Astrocyte (in vitro differentiated cells and primary cell): ENCODE results near the gene ABHD13. TPM values are rescaled to one million over a fixed set of nuclear protein-coding genes. Genes with fewer than 3 reads are reported as not detected.
"Not testable (repeated sequence)": the region's sequence is repeated elsewhere in the genome, so short reads cannot be mapped to it uniquely, and the experiment has no call there.

Source experiments
- DNase-seq: peaks from one replicate; pipeline ENCODE4 v3.0.0-alpha.2; 2010; ENCODE audit warnings: low read depth
- FAIRE-seq: peaks from 2 replicates; lab custom pipeline; 2011; peaks lifted over from hg19 to GRCh38; lab: Jason Lieb, UNC
- H2AFZ ChIP-seq: 2 replicates; pipeline ENCODE4 v1.6.0; 2012; ENCODE audit warnings: low read depth, low read length, inconsistent platforms
- H3K27ac ChIP-seq: 2 replicates; pipeline ENCODE4 v1.5.1; 2011; ENCODE audit warnings: low read depth, low read length, inconsistent platforms
- H3K27me3 ChIP-seq: 2 replicates; pipeline ENCODE4 v1.6.0; 2011; ENCODE audit warnings: low read length, inconsistent platforms; ENCODE audit not compliant: insufficient read depth
- H3K36me3 ChIP-seq: 2 replicates; pipeline ENCODE4 v1.5.1; 2011; ENCODE audit warnings: low read length, inconsistent platforms; ENCODE audit not compliant: insufficient read depth
- H3K4me1 ChIP-seq: 2 replicates; pipeline ENCODE4 v1.5.1; 2011; ENCODE audit warnings: low read length, inconsistent platforms; ENCODE audit not compliant: insufficient read depth
- H3K4me2 ChIP-seq: 2 replicates; pipeline ENCODE4 v1.6.0; 2012; ENCODE audit warnings: low read length, inconsistent platforms
- H3K4me3 ChIP-seq: 2 replicates; pipeline ENCODE4 v1.5.1; 2011; ENCODE audit warnings: low read depth, mild to moderate bottlenecking, low read length, inconsistent platforms; ENCODE audit not compliant: insufficient read depth
- H3K79me2 ChIP-seq: 2 replicates; pipeline ENCODE4 v1.6.0; 2012; ENCODE audit warnings: mild to moderate bottlenecking, low read length, inconsistent platforms; ENCODE audit not compliant: insufficient read depth
- H3K9ac ChIP-seq: 2 replicates; pipeline ENCODE4 v1.6.0; 2012; ENCODE audit warnings: mild to moderate bottlenecking, low read length, inconsistent platforms
- H3K9me3 ChIP-seq: 2 replicates; pipeline ENCODE4 v1.5.1; 2012; ENCODE audit warnings: low read depth, mild to moderate bottlenecking, low read length, inconsistent platforms; ENCODE audit not compliant: insufficient read depth
- H4K20me1 ChIP-seq: 2 replicates; pipeline ENCODE4 v1.6.0; 2012; ENCODE audit warnings: low read length, inconsistent platforms; ENCODE audit not compliant: insufficient read depth
- H3K27ac Mint-ChIP-seq: one replicate; pipeline ENCODE4 v1.8.0; 2021; ENCODE audit warnings: mild to moderate bottlenecking, mixed read lengths; ENCODE audit not compliant: unreplicated experiment
- H3K27me3 Mint-ChIP-seq: one replicate; pipeline ENCODE4 v1.8.0; 2021; ENCODE audit warnings: low read depth, mixed read lengths; ENCODE audit not compliant: unreplicated experiment
- H3K36me3 Mint-ChIP-seq: one replicate; pipeline ENCODE4 v1.8.0; 2021; ENCODE audit warnings: low read depth, mixed read lengths; ENCODE audit not compliant: unreplicated experiment
- H3K4me1 Mint-ChIP-seq: one replicate; pipeline ENCODE4 v1.8.0; 2021; ENCODE audit warnings: low read depth, mixed read lengths; ENCODE audit not compliant: unreplicated experiment
- H3K4me3 Mint-ChIP-seq: one replicate; pipeline ENCODE4 v1.8.0; 2021; ENCODE audit warnings: mild to moderate bottlenecking, moderate library complexity, mixed read lengths; ENCODE audit not compliant: unreplicated experiment
- H3K9me3 Mint-ChIP-seq: one replicate; pipeline ENCODE4 v1.8.0; 2021; ENCODE audit warnings: mild to moderate bottlenecking, mixed read lengths; ENCODE audit not compliant: unreplicated experiment
- EZH2 ChIP-seq: IDR thresholded peaks from 2 replicates; pipeline ENCODE4 v1.6.1; 2012; ENCODE audit warnings: mild to moderate bottlenecking, low read length, inconsistent platforms; ENCODE audit not compliant: insufficient read depth
- total RNA-seq: library from RNA; stranded (reverse); gene quantifications from 2 replicates; pipeline ENCODE4 v1.2.1, GENCODE V29; 2021
- TF ChIP-seq, protein P1 (sequence below): IDR thresholded peaks from 2 replicates; pipeline ENCODE4 v1.5.1; 2011; ENCODE audit warnings: low read depth, mild to moderate bottlenecking, inconsistent platforms, low read length, moderate library complexity; ENCODE audit not compliant: insufficient read depth

ABHD13 gene
- total RNA-seq, 1 donor from 2014 or later, result 8.5 TPM

- peaks cover 4% of the 10 kb centered on the region for H3K36me3 ChIP-seq
- Mint-ChIP-seq H3K27me3 (no peaks in the 10 kb centered on the region), H3K9me3 (no peaks in the 10 kb centered on the region), H3K4me1 (peaks cover 15% of the 10 kb centered on the region), H3K4me3 (peak within 1 kb of the TSS; percentile 87), H3K36me3 (no peaks in the 10 kb centered on the region), H3K27ac (peak within 1 kb of the TSS; percentile 89)
- H3K27me3 ChIP-seq, result no peaks in the 10 kb centered on the region
- H3K4me1 ChIP-seq, result peaks cover 19% of the 10 kb centered on the region
- peak within 1 kb of the TSS; percentile 45 for H3K27ac ChIP-seq
- TF ChIP-seq EZH2, result no peak
- TF ChIP-seq, protein P1, sequence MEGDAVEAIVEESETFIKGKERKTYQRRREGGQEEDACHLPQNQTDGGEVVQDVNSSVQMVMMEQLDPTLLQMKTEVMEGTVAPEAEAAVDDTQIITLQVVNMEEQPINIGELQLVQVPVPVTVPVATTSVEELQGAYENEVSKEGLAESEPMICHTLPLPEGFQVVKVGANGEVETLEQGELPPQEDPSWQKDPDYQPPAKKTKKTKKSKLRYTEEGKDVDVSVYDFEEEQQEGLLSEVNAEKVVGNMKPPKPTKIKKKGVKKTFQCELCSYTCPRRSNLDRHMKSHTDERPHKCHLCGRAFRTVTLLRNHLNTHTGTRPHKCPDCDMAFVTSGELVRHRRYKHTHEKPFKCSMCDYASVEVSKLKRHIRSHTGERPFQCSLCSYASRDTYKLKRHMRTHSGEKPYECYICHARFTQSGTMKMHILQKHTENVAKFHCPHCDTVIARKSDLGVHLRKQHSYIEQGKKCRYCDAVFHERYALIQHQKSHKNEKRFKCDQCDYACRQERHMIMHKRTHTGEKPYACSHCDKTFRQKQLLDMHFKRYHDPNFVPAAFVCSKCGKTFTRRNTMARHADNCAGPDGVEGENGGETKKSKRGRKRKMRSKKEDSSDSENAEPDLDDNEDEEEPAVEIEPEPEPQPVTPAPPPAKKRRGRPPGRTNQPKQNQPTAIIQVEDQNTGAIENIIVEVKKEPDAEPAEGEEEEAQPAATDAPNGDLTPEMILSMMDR, result no peak
- H3K9me3 ChIP-seq, result no peaks in the 10 kb centered on the region
- peaks cover 37% of the 10 kb centered on the region for H3K79me2 ChIP-seq
- H2AFZ ChIP-seq, result peak within 1 kb of the TSS; percentile 98
- FAIRE-seq (no peak), DNase-seq (peak; percentile 86)
- peak within 1 kb of the TSS; percentile 81 for H3K9ac ChIP-seq
- peak within 1 kb of the TSS; percentile 70 for H3K4me3 ChIP-seq
- H3K4me2 ChIP-seq, result peak within 1 kb of the TSS; percentile 91
- H4K20me1 ChIP-seq, result peaks cover 10% of the 10 kb centered on the region
Measured at GRCh38 chr13:108215436-108215835, 2.8 kb upstream of the ABHD13 start, which contains the start of gene LIG4. Gene LIG4 (minus strand): TSS chr13:108215536. CDS start chr13:108211268, 4,268 bp downstream.

DNA sequence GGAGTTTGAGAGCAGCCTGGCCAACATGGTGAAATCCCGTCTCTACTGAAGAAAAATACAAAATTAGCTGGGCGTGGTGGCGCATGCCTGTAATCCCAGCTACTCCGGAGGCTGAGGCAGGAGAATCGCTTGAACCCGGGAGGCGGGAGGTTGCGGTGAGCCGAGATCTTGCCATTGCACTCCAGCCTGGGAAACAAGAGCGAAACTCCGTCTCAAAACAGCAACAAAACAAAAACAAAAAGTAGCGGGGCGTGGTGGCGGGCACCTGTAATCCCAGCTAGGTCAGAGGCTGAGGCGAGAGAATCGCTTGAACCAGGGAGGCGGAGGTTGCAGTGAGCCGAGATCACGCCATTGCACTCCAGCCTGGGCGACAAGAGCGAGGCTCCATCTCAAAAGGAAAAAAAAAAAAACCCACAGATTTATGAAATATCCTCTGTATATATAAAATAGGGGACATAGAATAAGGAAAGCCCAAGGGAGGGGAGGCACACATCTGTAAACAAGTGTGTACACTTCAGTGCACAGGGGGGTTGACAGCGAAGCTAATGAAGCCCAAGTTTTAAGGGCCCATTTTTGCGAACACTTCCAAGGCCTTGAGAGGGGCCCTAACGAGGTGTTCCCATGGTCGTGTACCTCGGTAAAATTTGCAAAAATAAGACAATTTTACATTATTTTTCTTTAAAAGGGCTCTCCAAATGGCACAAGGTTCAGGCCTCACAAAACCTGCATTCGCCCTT is 717 bp upstream of the ABHD13 start:
- not testable (repeated sequence) for H3K9me3 ChIP-seq, DNase-seq, H3K36me3 Mint-ChIP-seq, H3K27me3 Mint-ChIP-seq, FAIRE-seq, H3K9me3 Mint-ChIP-seq, H3K36me3 ChIP-seq, H3K27me3 ChIP-seq
- peak overlapping the region; percentile 96 for H3K9ac ChIP-seq
- H3K4me1 Mint-ChIP-seq, result peaks cover 15% of the 10 kb centered on the region
- peak overlapping the region; percentile 92 for H3K4me3 ChIP-seq
- peak overlapping the region; percentile 94 for H3K4me3 Mint-ChIP-seq
- peak overlapping the region; percentile 89 for H3K27ac ChIP-seq
- peaks cover 57% of the 10 kb centered on the region for H3K79me2 ChIP-seq
- peaks cover 19% of the 10 kb centered on the region for H3K4me1 ChIP-seq
- H3K27ac Mint-ChIP-seq, result peak overlapping the region; percentile 91
- peak overlapping the region; percentile 96 for H2AFZ ChIP-seq
- H3K4me2 ChIP-seq, result peak overlapping the region; percentile 88
- H4K20me1 ChIP-seq, result peaks cover 16% of the 10 kb centered on the region

DNA sequence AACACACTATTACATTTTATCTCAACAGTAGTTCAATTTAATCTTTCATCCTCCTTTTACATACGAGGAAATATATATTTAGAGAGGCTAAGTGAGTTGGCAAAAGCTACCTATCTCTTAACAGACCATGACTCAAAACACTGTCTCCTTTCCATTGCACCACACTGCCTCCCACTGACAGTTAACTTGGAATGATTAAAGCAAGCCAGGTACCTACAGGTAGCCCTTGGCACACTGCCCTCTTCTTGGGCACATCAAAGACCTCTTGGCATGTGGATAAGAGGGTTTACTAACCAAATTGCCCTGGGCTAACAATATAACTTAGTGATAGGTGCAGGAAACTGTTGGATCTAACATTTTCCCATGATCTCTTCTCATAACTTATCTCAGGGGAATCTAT is 1.8 kb downstream of the ABHD13 start:
- Histone ChIP-seq H3K9ac (no peak overlapping the region), H3K4me1 (peaks cover 13% of the 10 kb centered on the region), H3K4me3 (no peak overlapping the region), H2AFZ (no peak overlapping the region), H3K27ac (no peak overlapping the region), H3K79me2 (peaks cover 81% of the 10 kb centered on the region), H3K4me2 (no peak overlapping the region), H4K20me1 (peaks cover 38% of the 10 kb centered on the region), H3K9me3 (no peaks in the 10 kb centered on the region), H3K36me3 (no peaks in the 10 kb centered on the region), H3K27me3 (no peaks in the 10 kb centered on the region)
- Mint-ChIP-seq H3K27ac (no peak overlapping the region), H3K27me3 (no peaks in the 10 kb centered on the region), H3K36me3 (no peaks in the 10 kb centered on the region), H3K9me3 (no peaks in the 10 kb centered on the region), H3K4me3 (peak overlapping the region; percentile 94), H3K4me1 (peaks cover 11% of the 10 kb centered on the region)
- no peak for DNase-seq
- FAIRE-seq, result no peak
- no peak for TF ChIP-seq EZH2
- TF ChIP-seq, protein P1, result no peak
